Measurements from ENCODE around the gene SAPCD1. TPM values are rescaled to one million over a fixed set of nuclear protein-coding genes. Genes with fewer than 3 reads are reported as not detected.

SAPCD1 gene
- total RNA-seq (2012; rRNA removed): 3.3 TPM in 1 of 2 replicates, not detected in the other

DNA sequence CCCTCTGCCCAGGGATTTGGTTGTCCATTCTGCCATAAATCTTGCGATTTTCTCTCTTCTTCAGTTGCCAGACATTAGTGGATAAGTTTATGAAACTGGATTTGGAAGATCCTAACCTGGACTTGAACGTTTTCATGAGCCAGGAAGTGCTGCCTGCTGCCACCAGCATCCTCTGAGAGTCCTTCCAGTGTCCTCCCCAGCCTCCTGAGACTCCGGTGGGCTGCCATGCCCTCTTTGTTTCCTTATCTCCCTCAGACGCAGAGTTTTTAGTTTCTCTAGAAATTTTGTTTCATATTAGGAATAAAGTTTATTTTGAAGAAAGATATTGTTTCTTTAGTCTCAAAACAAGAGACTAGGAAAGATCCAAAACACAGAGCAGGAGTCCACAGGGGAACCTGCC lies at the start of gene SAPCD1:
SAPCD1 (plus strand) TSS at position 301 of the 400 bp plus-strand sequence. CDS start 399 bp downstream, outside the sequence.
- H3K9me3 ChIP-seq (replicated peaks; ENCODE audit: low read length): no peaks in the 10 kb centered on the region
- no peak within 1 kb of the TSS for H3K4me3 ChIP-seq (ENCODE audit: low read length)
- H3K36me3 ChIP-seq (ENCODE audit: insufficient read depth, low read length): peaks cover 17% of the 10 kb centered on the region
- no peak within 1 kb of the TSS for H3K4me2 ChIP-seq (ENCODE audit: low read length)
- no peaks in the 10 kb centered on the region for H3K27me3 ChIP-seq (ENCODE audit: control insufficient read depth, insufficient read depth, low read length)
- H3K4me1 ChIP-seq (ENCODE audit: control insufficient read depth, insufficient read depth, low read length): peaks cover 11% of the 10 kb centered on the region
- no peak within 1 kb of the TSS for H3K9ac ChIP-seq (ENCODE audit: low read depth, low read length)

DNA sequence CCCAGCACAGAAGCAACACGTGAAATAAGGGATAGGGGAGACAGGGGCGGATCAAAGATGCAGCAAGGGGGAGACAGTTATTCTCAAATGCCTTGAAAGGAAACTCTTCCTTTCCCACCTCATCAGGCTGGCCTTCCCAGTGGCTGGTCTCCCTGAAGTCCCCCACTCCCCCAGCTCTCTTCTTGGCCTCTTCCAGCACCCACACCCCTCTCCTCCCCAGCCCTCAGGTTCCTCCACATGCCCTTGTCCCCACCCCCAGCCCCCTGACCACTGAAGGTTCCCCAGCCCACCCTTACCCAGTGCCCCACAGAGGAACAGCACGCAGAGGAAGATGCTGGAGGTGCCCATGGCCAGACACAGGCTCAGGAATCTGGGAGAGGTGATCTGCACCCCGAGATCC lies 49.0 kb upstream of the SAPCD1 start:
- Histone ChIP-seq H3K27me3 (ENCODE audit: control insufficient read depth, insufficient read depth, low read length) (peaks cover 4% of the 10 kb centered on the region), H3K36me3 (ENCODE audit: insufficient read depth, low read length) (no peaks in the 10 kb centered on the region), H3K4me1 (ENCODE audit: control insufficient read depth, insufficient read depth, low read length) (no peaks in the 10 kb centered on the region), H3K9ac (ENCODE audit: low read depth, low read length) (no peak overlapping the region), H3K9me3 (replicated peaks; ENCODE audit: low read length) (no peaks in the 10 kb centered on the region), H3K4me2 (ENCODE audit: low read length) (no peak overlapping the region), H3K4me3 (ENCODE audit: low read length) (no peak overlapping the region)

DNA sequence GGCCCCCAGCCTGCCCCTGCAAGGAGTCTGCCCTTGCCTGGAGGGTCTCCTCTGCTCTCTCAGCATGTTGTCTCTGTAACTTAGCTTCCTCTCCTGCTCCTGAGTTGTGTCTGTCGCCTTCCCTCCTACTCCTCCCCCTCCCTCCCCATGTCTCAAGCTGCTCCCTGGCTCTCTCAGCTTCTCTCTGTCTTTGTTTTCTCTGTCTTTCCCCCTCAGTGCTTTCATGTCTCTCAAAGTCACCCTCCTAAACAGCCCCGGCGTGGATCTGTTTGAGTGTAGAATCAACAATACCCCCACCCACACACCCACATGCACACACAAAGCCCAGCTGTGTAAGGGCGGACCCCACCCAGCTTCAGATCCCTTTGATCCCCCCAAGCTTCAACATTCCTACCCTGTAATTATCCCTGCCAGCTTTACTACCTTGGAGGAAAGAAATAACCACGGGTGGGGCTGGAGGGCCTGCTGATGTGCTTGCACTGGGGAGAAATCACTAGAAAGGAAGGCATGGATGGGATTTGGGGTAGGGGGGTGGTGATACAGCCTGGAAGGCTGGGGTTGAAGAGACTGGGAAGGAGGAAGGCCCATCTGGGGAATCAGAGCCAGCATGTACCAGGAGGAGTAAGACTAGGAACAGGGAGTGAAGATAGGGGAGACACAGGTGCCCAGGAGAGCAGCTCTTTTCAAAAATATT lies 48.3 kb upstream of the SAPCD1 start:
- no peaks in the 10 kb centered on the region for H3K9me3 ChIP-seq (replicated peaks; ENCODE audit: low read length)
- H3K4me2 ChIP-seq (ENCODE audit: low read length): no peak overlapping the region
- H3K4me1 ChIP-seq (ENCODE audit: control insufficient read depth, insufficient read depth, low read length): no peaks in the 10 kb centered on the region
- no peak overlapping the region for H3K9ac ChIP-seq (ENCODE audit: low read depth, low read length)
- no peaks in the 10 kb centered on the region for H3K36me3 ChIP-seq (ENCODE audit: insufficient read depth, low read length)
- H3K4me3 ChIP-seq (ENCODE audit: low read length): no peak overlapping the region
- H3K27me3 ChIP-seq (ENCODE audit: control insufficient read depth, insufficient read depth, low read length): peaks cover 4% of the 10 kb centered on the region

DNA sequence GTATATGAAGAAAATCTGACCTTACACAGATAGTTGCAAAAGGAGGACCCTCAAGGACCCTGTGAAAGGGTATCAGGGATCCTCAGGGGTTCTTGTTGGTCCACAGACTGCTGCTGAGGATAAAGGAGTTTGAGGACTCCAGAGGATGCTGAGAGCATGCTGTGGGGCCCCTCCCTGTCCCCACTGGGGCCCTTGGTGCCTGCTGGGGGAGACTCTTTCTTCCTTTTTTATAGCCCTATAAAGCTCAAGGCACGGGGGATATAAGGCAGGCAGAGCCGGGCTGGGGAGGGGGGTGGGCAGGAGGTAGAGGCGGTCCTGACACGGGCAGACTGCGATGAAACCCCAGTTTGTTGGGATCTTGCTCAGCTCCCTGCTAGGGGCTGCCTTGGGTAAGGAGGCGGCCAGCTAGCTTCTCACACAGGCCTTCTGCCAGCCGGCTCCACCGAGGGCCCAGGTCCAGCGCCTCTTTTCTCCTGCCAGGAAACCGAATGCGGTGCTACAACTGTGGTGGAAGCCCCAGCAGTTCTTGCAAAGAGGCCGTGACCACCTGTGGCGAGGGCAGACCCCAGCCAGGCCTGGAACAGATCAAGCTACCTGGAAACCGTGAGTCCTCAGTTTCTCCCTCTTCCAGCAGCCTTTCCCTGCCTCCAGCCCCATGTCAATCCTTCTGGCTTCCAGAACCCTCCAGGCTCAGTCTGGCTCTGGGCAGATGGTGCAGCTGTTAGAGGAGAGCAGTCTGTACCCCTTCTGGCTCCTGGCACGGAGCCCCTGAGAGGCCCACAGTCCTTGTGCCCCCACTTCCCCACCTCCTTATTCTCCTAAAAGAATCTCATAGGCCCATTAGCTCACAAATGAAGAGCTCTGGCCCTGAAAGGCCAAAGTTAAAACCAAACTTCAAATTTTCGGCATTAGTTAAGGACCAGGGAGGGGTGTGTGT lies 47.2 kb upstream of the SAPCD1 start, which contains the start of gene LY6G6D:
LY6G6D (plus strand) TSS at position 327 of the 937 bp plus-strand sequence; CDS start at position 335, 8 bp downstream.
- no peaks in the 10 kb centered on the region for H3K4me1 ChIP-seq (ENCODE audit: control insufficient read depth, insufficient read depth, low read length)
- peaks cover 4% of the 10 kb centered on the region for H3K27me3 ChIP-seq (ENCODE audit: control insufficient read depth, insufficient read depth, low read length)
- no peak within 1 kb of the TSS for H3K4me3 ChIP-seq (ENCODE audit: low read length)
- no peak within 1 kb of the TSS for H3K9ac ChIP-seq (ENCODE audit: low read depth, low read length)
- no peak within 1 kb of the TSS for H3K4me2 ChIP-seq (ENCODE audit: low read length)
- H3K36me3 ChIP-seq (ENCODE audit: insufficient read depth, low read length): no peaks in the 10 kb centered on the region
- no peaks in the 10 kb centered on the region for H3K9me3 ChIP-seq (replicated peaks; ENCODE audit: low read length)

DNA sequence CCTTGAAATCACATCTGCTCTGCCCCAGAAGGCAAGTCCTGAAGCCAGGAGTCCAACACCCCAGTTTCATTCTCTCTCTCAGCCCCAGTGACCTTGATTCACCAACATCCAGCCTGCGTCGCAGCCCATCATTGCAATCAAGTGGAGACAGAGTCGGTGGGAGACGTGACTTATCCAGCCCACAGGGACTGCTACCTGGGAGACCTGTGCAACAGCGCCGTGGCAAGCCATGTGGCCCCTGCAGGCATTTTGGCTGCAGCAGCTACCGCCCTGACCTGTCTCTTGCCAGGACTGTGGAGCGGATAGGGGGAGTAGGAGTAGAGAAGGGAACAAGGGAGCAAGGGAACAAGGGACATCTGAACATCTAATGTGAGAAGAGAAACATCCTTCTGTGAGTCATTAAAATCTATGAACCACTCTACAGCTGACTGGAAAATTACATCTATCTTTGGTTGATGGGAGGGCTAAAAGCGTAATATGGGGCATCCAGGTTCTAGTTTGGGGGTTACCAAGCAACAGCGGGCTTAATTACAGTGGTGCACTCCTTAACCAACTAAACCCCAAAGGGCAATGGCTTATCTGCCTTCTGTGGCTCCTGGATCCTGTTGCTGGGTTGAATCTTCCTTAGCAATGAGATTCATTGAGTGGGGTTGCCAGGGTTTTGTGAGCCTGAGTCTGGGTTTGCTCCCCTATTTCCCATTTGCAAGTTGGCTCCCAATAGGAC lies 44.8 kb upstream of the SAPCD1 start:
- no peak overlapping the region for H3K4me2 ChIP-seq (ENCODE audit: low read length)
- H3K36me3 ChIP-seq (ENCODE audit: insufficient read depth, low read length): no peaks in the 10 kb centered on the region
- H3K9ac ChIP-seq (ENCODE audit: low read depth, low read length): no peak overlapping the region
- H3K27me3 ChIP-seq (ENCODE audit: control insufficient read depth, insufficient read depth, low read length): peaks cover 4% of the 10 kb centered on the region
- no peaks in the 10 kb centered on the region for H3K9me3 ChIP-seq (replicated peaks; ENCODE audit: low read length)
- no peaks in the 10 kb centered on the region for H3K4me1 ChIP-seq (ENCODE audit: control insufficient read depth, insufficient read depth, low read length)
- H3K4me3 ChIP-seq (ENCODE audit: low read length): no peak overlapping the region

DNA sequence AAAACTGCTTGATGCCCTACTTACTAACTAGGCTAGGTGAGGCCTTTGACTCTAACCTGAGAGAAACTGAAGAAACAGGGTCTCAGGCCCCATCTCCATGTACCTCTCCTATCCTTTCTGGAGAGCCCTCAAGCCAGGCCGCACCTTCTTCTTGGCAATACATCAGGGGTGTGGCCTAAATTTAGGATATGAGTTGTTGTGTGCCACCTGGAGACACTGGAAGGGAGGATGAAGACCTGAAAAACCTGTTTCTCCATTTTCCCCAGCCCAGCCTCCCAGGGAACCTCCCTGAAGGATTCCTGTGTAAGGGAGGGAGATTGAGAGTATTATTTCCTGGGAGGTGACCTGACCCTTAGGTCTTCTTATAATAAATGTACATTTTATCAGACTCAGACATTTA lies 44.2 kb upstream of the SAPCD1 start:
- Histone ChIP-seq H3K27me3 (ENCODE audit: control insufficient read depth, insufficient read depth, low read length) (peaks cover 1% of the 10 kb centered on the region), H3K4me1 (ENCODE audit: control insufficient read depth, insufficient read depth, low read length) (no peaks in the 10 kb centered on the region), H3K4me2 (ENCODE audit: low read length) (no peak overlapping the region), H3K4me3 (ENCODE audit: low read length) (no peak overlapping the region), H3K9ac (ENCODE audit: low read depth, low read length) (no peak overlapping the region), H3K9me3 (replicated peaks; ENCODE audit: low read length) (no peaks in the 10 kb centered on the region), H3K36me3 (ENCODE audit: insufficient read depth, low read length) (no peaks in the 10 kb centered on the region)

DNA sequence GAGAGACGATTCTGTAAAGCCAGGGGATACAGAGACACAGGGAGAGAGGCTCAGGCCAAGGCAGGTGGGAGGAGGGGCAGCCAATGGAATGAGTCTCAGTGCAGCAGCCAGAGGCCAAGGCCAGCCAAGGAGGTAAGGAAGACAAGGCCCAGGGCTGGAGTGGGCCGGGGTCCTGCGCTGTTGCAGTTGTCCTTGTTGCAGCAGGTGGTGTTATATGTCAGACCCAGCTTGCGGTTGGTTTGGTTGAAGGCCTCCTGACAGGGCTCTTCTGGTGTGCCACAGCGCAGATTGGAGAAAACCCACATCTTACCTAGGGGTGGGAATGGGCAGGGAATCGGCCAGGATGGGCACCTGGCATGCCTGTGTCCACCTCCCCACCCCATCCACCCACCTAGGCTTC lies 43.5 kb upstream of the SAPCD1 start:
- no peak overlapping the region for H3K9ac ChIP-seq (ENCODE audit: low read depth, low read length)
- no peaks in the 10 kb centered on the region for H3K9me3 ChIP-seq (replicated peaks; ENCODE audit: low read length)
- no peak overlapping the region for H3K4me3 ChIP-seq (ENCODE audit: low read length)
- no peaks in the 10 kb centered on the region for H3K27me3 ChIP-seq (ENCODE audit: control insufficient read depth, insufficient read depth, low read length)
- H3K4me1 ChIP-seq (ENCODE audit: control insufficient read depth, insufficient read depth, low read length): no peaks in the 10 kb centered on the region
- no peak overlapping the region for H3K4me2 ChIP-seq (ENCODE audit: low read length)
- H3K36me3 ChIP-seq (ENCODE audit: insufficient read depth, low read length): no peaks in the 10 kb centered on the region

DNA sequence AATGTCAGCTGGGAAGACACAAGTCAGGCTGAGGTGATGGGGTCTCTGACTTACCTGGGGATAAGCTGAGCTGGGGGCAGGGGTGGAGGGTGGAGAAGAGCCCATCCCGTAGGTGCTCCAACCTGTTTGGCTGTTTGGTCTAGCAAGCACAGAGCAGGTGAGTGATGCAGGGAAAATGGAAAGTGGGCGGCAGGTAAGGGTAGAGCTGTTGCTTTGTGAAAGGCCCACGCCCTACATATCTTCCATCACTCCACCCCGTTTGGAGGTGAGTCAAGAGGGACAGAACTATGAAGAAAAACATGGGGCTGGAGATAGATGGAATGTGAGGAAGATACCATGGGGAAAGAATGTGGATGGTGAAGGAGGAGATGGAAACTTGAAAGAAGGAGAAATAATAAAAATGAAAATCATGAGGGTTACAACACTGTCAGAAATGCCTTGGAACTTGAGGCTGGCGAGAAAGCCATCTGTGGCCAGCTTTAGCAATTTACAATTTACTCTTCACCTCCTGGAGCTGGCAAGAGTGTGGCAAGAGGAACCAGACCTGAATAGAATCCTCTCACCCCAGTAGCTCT lies 42.2 kb upstream of the SAPCD1 start:
- no peak overlapping the region for H3K4me3 ChIP-seq (ENCODE audit: low read length)
- no peaks in the 10 kb centered on the region for H3K27me3 ChIP-seq (ENCODE audit: control insufficient read depth, insufficient read depth, low read length)
- H3K4me2 ChIP-seq (ENCODE audit: low read length): no peak overlapping the region
- H3K36me3 ChIP-seq (ENCODE audit: insufficient read depth, low read length): no peaks in the 10 kb centered on the region
- no peak overlapping the region for H3K9ac ChIP-seq (ENCODE audit: low read depth, low read length)
- H3K9me3 ChIP-seq (replicated peaks; ENCODE audit: low read length): no peaks in the 10 kb centered on the region
- H3K4me1 ChIP-seq (ENCODE audit: control insufficient read depth, insufficient read depth, low read length): no peaks in the 10 kb centered on the region

DNA sequence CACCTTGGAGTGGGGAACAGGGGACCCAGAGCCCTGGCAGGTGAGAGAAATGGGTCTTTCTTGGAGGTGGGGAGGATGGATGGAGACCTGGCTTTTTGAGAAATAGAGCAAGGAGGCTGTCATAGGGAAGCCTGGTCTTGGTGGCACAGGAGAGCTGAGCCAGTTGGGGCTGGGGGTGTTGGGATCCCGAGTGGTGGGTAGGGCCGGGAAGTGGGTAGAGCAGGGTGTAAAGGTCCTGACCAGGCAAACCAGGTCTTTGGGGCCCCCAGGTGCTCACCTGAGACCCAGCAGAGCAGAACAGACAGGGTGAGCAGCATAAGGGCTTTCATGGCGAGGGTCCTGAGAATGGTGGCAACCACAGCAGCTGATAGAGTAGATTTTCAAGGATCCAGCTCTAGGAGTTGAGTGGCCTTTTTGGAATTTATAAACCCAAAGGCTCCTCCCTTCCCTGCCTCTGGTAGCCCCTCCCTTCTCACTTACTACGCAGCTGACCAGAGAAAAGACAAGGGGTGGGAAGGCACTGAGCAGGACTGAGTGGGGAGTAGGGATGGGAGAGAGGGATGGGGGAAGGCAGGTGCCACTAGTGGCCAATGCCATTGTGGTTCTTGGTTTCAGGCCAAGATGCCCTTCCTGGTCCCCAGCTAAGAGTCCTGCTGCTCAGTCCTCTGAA lies 41.0 kb upstream of the SAPCD1 start, which contains the start of gene LY6G6C:
LY6G6C (minus strand) TSS at position 396 of the 670 bp plus-strand sequence; CDS start at position 329, 67 bp downstream.
- H3K27me3 ChIP-seq (ENCODE audit: control insufficient read depth, insufficient read depth, low read length): no peaks in the 10 kb centered on the region
- H3K9ac ChIP-seq (ENCODE audit: low read depth, low read length): no peak within 1 kb of the TSS
- H3K4me2 ChIP-seq (ENCODE audit: low read length): no peak within 1 kb of the TSS
- no peaks in the 10 kb centered on the region for H3K9me3 ChIP-seq (replicated peaks; ENCODE audit: low read length)
- H3K4me1 ChIP-seq (ENCODE audit: control insufficient read depth, insufficient read depth, low read length): no peaks in the 10 kb centered on the region
- H3K36me3 ChIP-seq (ENCODE audit: insufficient read depth, low read length): peaks cover 10% of the 10 kb centered on the region
- no peak within 1 kb of the TSS for H3K4me3 ChIP-seq (ENCODE audit: low read length)

DNA sequence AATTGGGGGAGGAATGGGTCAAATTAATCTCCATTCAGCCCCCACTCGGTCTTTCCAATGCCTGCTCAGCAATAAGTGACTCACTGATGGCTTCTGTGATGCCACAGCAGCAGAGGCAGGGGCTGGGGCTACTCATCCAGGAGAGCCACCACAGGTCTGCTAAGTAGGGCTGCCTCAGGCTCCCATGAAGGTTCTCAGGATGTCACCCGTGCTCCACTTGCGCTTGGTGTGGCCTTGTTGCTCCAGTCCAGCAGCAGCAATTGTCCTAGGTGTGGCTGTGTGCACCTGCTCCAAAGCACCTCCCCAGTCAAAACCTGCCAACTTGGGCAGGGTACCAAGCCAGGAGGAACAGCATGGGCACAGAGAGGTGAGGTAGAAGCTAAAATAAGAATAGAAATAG lies 40.3 kb upstream of the SAPCD1 start:
- Histone ChIP-seq H3K4me1 (ENCODE audit: control insufficient read depth, insufficient read depth, low read length) (no peaks in the 10 kb centered on the region), H3K36me3 (ENCODE audit: insufficient read depth, low read length) (peaks cover 16% of the 10 kb centered on the region), H3K9ac (ENCODE audit: low read depth, low read length) (no peak overlapping the region), H3K27me3 (ENCODE audit: control insufficient read depth, insufficient read depth, low read length) (no peaks in the 10 kb centered on the region), H3K4me3 (ENCODE audit: low read length) (no peak overlapping the region), H3K9me3 (replicated peaks; ENCODE audit: low read length) (no peaks in the 10 kb centered on the region), H3K4me2 (ENCODE audit: low read length) (no peak overlapping the region)

Data from skeletal muscle satellite cell (primary cell).